Esophagus muscularis mucosa (tissue), 4 donors: ENCODE measurements around the gene PTMA. TPM values are rescaled to one million over a fixed set of nuclear protein-coding genes. Genes with fewer than 3 reads are reported as not detected.

Experiments used
- DNase-seq: peaks from one replicate; pipeline ENCODE4 v3.0.0-alpha.2; 2017; ENCODE audit errors: extremely low spot score
- H3K27ac ChIP-seq, 4 donors: fragments of 200-600 bp; sonication (generic); replicated peaks in 1 of 4; 1 replicate in 3 of 4; 2 replicates in 1 of 4; pipeline ENCODE4 v1.5.1; 2016 to 2019; ENCODE audit warnings: mild to moderate bottlenecking in 1 of 4
- H3K27me3 ChIP-seq, 4 donors: fragments of 200-600 bp; sonication (generic); one replicate each; pipeline versions ENCODE4 v1.5.1 to v1.6.0; 2016 to 2019
- H3K36me3 ChIP-seq, 4 donors: fragments of 200-600 bp; sonication (generic); one replicate each; pipeline ENCODE4 v1.5.1; 2016 to 2019
- H3K4me1 ChIP-seq, 4 donors: fragments of 200-600 bp; sonication (generic); one replicate each; pipeline ENCODE4 v1.5.1; 2016 to 2019
- H3K4me3 ChIP-seq, 4 donors: fragments of 200-600 bp; sonication (generic); 1 replicate in 2 of 4; 2 replicates in 2 of 4; pipeline ENCODE4 v1.5.1; 2016 to 2019; ENCODE audit warnings: mild to moderate bottlenecking in 4 of 4, moderate library complexity in 1 of 4
- H3K9me3 ChIP-seq, 4 donors: fragments of 200-600 bp; sonication (generic); 1 replicate in 3 of 4; 2 replicates in 1 of 4; pipeline ENCODE4 v1.5.1; 2016 to 2019
- EP300 ChIP-seq: sonication (generic); formaldehyde crosslinking; IDR thresholded peaks from one replicate; pipeline ENCODE4 v1.6.1; 2017; ENCODE audit warnings: antibody characterized with exemption
- POLR2A ChIP-seq: fragments of 450-650 bp; IDR thresholded peaks from one replicate; pipeline ENCODE4 v1.6.1; 2017; ENCODE audit warnings: antibody characterized with exemption, moderate library complexity, mild to moderate bottlenecking, low read depth
- POLR2AphosphoS5 ChIP-seq, 2 donors: sonication (generic); formaldehyde crosslinking; IDR thresholded peaks; one replicate each; pipeline ENCODE4 v1.6.1; 2017; ENCODE audit warnings: antibody characterized with exemption in 2 of 2
- WGBS: methylation state at CpG from one replicate; pipeline ENCODE4 v1.1.5; 2018; 5-methylcytosine and 5-hydroxymethylcytosine counted together
- intact Hi-C: fragments of 100-400 bp; cut with DNase I; formaldehyde crosslinking; loops from one replicate; pipeline ENCODE4 v1.15.1; 2023
- total RNA-seq, 4 donors: library from RNA; depleted of rRNA; stranded (reverse); fragments of >200 nt; gene quantifications; one replicate each; pipeline versions ENCODE4 v1.1.0 to v1.2.1, GENCODE V29; 2016
- TF ChIP-seq, protein P1 (sequence below), 3 experiments: fragments of 200-600 bp in 2 of 3; fragments of 450-650 bp in 1 of 3; sonication (generic) in 2 of 3; IDR thresholded peaks; one replicate each; pipeline ENCODE4 v1.5.1; 2017 to 2019; ENCODE audit warnings: antibody characterized with exemption in 3 of 3, mild to moderate bottlenecking in 2 of 3, moderate library complexity in 1 of 3

The PTMA gene
- total RNA-seq, 4 donors from 2014 or later, result 571 to 894 (median 806) TPM

DNA sequence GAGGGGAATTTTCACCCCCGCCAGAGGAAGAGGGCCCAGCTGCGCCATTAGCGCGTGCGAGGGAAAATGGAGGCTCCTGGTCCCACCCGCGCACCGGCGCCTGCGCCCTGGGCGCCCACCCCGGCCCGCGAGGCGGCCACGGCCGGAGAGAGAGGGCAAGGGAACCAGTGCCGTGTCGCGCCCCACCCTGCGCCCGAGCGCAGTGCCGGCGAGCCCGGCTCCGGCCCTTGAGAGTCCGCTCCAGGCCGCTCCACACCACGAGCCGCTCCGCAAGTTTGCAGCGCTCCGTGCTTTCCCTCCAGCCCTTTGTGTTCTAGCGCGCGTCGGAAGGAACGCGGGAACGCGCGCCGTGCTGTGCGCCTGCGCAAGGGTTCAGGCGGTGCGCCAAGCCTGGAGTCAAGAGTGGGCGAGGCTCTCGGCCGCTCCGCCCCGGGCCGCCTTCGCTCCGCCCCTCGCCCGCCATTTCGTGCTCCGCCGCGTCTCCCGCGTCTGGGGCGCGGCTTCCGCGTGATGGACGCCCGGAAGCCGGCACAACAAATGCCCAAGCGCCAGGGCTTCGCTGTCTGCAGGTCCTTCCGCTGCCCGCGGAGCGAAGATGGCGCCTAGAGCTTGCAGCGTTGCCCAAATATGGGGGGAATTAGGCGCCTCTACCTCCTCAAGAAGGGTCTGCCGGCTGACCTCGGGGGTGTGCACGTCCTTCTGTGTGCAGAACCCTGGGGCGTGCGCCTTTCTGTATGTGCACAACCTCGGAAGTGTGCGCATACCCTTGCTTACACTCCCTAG lies 46.1 kb upstream of the PTMA start:
- peak; percentile 89 to 100 for TF ChIP-seq POLR2AphosphoS5 (IDR thresholded peaks at IDR 0.05)
- TF ChIP-seq POLR2A, result peak; percentile 67
- TF ChIP-seq EP300, result no peak
- TF ChIP-seq, protein P1, sequence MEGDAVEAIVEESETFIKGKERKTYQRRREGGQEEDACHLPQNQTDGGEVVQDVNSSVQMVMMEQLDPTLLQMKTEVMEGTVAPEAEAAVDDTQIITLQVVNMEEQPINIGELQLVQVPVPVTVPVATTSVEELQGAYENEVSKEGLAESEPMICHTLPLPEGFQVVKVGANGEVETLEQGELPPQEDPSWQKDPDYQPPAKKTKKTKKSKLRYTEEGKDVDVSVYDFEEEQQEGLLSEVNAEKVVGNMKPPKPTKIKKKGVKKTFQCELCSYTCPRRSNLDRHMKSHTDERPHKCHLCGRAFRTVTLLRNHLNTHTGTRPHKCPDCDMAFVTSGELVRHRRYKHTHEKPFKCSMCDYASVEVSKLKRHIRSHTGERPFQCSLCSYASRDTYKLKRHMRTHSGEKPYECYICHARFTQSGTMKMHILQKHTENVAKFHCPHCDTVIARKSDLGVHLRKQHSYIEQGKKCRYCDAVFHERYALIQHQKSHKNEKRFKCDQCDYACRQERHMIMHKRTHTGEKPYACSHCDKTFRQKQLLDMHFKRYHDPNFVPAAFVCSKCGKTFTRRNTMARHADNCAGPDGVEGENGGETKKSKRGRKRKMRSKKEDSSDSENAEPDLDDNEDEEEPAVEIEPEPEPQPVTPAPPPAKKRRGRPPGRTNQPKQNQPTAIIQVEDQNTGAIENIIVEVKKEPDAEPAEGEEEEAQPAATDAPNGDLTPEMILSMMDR (IDR thresholded peaks at IDR 0.05), result peak; percentile 19 to 32 (median 21)
- Histone ChIP-seq H3K36me3 (no peaks in the 10 kb centered on the region), H3K27ac (peak overlapping the region; percentile 96 to 99 (median 98)), H3K4me3 (peak overlapping the region; percentile 48 to 59 (median 54)), H3K27me3 (no peaks in the 10 kb centered on the region), H3K4me1 (peaks cover 29 to 45% (median 39%) of the 10 kb centered on the region in 4 donors), H3K9me3 (no peaks in the 10 kb centered on the region)
- WGBS, result 16% methylated on average over 37 of the region's 87 CpGs
- peak; percentile 98 for DNase-seq
- intact Hi-C loops, result no loop called here

DNA sequence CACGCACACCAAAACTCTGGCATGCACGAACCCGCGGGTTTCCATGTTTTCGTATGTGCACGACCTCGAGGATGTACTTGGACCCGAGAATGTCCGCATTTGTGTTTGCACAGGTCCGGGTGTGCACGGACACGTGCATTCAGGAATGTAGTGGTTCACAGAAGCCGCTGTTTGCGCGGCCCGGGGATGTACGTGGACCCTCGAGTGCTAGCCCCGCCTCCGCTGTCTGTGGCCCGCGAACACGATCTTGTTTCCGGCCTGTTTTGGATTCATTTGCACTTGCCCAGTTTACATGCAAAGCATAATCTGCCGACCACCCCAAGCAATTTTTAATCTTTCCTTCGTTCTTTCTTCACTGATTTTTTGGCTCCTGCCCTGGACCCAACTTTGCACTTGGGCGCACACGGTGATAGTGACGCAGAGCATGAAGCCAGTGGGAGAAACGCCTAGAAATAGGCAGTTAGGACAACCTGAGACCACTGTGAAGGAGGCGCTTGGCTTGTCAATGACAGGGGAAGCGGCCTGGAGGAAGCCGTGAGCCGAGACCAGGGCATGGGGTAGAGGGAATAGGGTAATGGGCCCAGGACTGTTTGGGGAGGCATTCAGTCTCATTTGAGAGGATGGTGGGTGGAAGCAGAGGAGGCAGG lies 45.4 kb upstream of the PTMA start:
- peaks cover 36 to 52% (median 46%) of the 10 kb centered on the region in 4 donors for H3K4me1 ChIP-seq
- no peak for DNase-seq
- no peaks in the 10 kb centered on the region for H3K36me3 ChIP-seq
- TF ChIP-seq POLR2AphosphoS5 (IDR thresholded peaks at IDR 0.05), result no peak
- TF ChIP-seq, protein P1 (IDR thresholded peaks at IDR 0.05), result no peak
- H3K27ac ChIP-seq, result peak overlapping the region; percentile 96 to 99 (median 98)
- H3K4me3 ChIP-seq, result peak overlapping the region; percentile 48 to 59 (median 54)
- WGBS, result 95% methylated on average over 27 of the region's 34 CpGs
- H3K9me3 ChIP-seq, result no peaks in the 10 kb centered on the region
- H3K27me3 ChIP-seq, result no peaks in the 10 kb centered on the region
- intact Hi-C loops, result no loop called here

DNA sequence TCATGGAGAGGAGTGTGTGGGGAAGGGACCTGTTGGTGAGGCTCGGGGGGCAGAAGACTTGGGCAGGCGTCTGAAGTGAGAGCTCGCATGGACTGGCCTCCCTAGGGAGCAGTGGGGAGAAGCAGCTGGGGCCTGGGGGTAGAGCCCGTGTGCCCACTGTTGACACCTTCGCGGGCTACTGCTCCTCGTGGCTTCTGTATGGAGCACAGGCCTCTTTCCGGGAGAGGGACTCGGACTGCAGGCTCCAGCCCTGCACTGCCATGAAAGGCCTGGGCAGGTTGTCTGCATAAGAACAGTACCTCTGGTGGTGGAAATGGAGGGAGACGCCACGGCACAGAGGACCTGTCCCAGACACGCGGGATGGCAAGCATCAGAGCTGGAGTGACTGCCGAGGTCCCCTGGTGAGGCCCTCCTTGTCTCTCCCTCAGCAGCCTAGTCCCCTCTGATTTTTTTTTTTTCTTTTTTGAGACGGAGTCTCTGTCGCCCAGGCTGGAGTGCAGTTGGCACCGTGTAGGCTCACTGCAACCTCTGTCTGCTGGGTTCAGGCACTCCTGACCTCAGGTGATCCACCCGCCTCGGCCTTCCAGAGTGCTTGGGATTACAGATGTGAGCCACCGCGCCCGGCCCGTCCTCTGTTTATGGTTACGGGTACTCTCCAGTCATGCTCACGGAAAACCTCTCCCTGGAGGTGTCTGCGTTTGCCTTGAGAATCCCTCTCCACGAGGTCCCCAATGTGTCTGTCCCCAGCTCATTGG lies 44.7 kb upstream of the PTMA start:
- TF ChIP-seq, protein P1 (IDR thresholded peaks at IDR 0.05), result no peak
- no peak for TF ChIP-seq POLR2AphosphoS5 (IDR thresholded peaks at IDR 0.05)
- Histone ChIP-seq H3K27ac (peak overlapping the region; percentile 96 to 99 (median 98)), H3K4me3 (no peak overlapping the region), H3K4me1 (peaks cover 38 to 54% (median 49%) of the 10 kb centered on the region in 4 donors), H3K27me3 (no peaks in the 10 kb centered on the region), H3K36me3 (no peaks in the 10 kb centered on the region), H3K9me3 (no peaks in the 10 kb centered on the region)
- WGBS, result 92% methylated on average over 27 of the region's 27 CpGs
- intact Hi-C loops, result no loop called here
- DNase-seq, result no peak

DNA sequence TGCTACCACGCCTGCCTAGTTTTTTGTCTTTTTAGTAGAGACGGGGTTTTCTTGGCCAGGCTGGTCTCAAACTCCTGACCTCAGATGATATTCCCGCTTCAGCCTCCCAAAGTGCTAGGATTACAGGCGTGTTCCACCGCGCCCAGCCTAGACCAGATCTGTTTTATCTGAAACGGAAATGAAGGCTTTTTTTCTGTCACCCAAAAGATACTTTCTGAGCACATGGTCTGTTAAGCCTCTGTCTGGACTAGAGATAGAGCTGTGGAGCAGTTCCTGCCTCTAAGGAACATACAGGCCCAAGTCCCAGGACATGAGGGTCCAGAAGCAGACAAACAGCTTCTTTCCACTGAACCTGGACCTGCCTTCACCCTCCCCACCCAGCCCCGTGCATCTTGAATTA lies 43.6 kb upstream of the PTMA start:
- Histone ChIP-seq H3K4me3 (no peak overlapping the region), H3K9me3 (no peaks in the 10 kb centered on the region), H3K36me3 (no peaks in the 10 kb centered on the region), H3K27ac (peak overlapping the region; percentile 96 to 99 (median 98)), H3K27me3 (no peaks in the 10 kb centered on the region), H3K4me1 (peaks cover 38 to 54% (median 49%) of the 10 kb centered on the region in 4 donors)
- 91% methylated on average over 8 of the region's 8 CpGs for WGBS
- intact Hi-C loops, result no loop called here
- TF ChIP-seq EP300, result no peak
- no peak for TF ChIP-seq POLR2AphosphoS5 (IDR thresholded peaks at IDR 0.05)
- no peak for TF ChIP-seq POLR2A
- TF ChIP-seq, protein P1 (IDR thresholded peaks at IDR 0.05), result no peak
- DNase-seq, result no peak
